SU-DHL-6 (cell line): ENCODE measurements around the gene KNCN.

ENCODE experiments used
- H2AFZ ChIP-seq: fragments of 200-600 bp; sonication (generic); 2 replicates; pipeline ENCODE4 v1.6.1; 2014; ENCODE audit warnings: low read depth, mild to moderate bottlenecking, moderate library complexity, mixed read lengths, antibody characterized with exemption, low read length; ENCODE audit not compliant: severe bottlenecking
- H3F3A ChIP-seq: fragments of 200-600 bp; shearing (Covaris generic); 2 replicates; pipeline ENCODE4 v1.6.0; 2016; ENCODE audit warnings: antibody characterized with exemption, mild to moderate bottlenecking; ENCODE audit not compliant: insufficient read depth
- H3K27ac ChIP-seq: fragments of 200-600 bp; sonication (generic); 2 replicates; pipeline ENCODE4 v1.5.1; 2016; ENCODE audit warnings: low read depth, mild to moderate bottlenecking, low read length, moderate library complexity, mixed read lengths
- H3K27me3 ChIP-seq: fragments of 200-600 bp; sonication (generic), shearing (Covaris generic); 2 replicates; pipeline ENCODE4 v1.6.0; 2014; ENCODE audit warnings: mild to moderate bottlenecking, low read length
- H3K36me3 ChIP-seq: fragments of 200-600 bp; sonication (generic); 2 replicates; pipeline ENCODE4 v1.6.1; 2014; ENCODE audit warnings: mild to moderate bottlenecking, low read length, mixed read lengths
- H3K4me2 ChIP-seq: fragments of 300-600, 200-600 bp; shearing (Covaris generic), sonication (generic); 2 replicates; pipeline ENCODE4 v1.6.0; 2014; ENCODE audit warnings: low read length, low read depth, mild to moderate bottlenecking; ENCODE audit not compliant: poor library complexity, severe bottlenecking
- H3K4me3 ChIP-seq: fragments of 200-600 bp; sonication (generic); 2 replicates; pipeline ENCODE4 v1.5.1; 2014; ENCODE audit warnings: antibody characterized with exemption, low read length, mild to moderate bottlenecking, mixed read lengths; ENCODE audit not compliant: insufficient read depth, poor library complexity, severe bottlenecking
- H3K79me2 ChIP-seq: fragments of 200-600 bp; sonication (generic); 2 replicates; pipeline ENCODE4 v1.6.1; 2014; ENCODE audit warnings: mild to moderate bottlenecking, low read length, moderate library complexity; ENCODE audit not compliant: insufficient read depth
- H3K9ac ChIP-seq: fragments of 200-600 bp; sonication (generic); 2 replicates; pipeline ENCODE4 v1.7.0; 2014; ENCODE audit warnings: mild to moderate bottlenecking, low read length
- H3K9me2 ChIP-seq: fragments of 200-600 bp; sonication (generic); replicated peaks from 2 replicates; pipeline ENCODE4 v1.6.1; 2014; ENCODE audit warnings: low read length; ENCODE audit not compliant: insufficient read depth
- H3K9me3 ChIP-seq: fragments of 200-600 bp; sonication (generic); 2 replicates; pipeline ENCODE4 v1.6.1; 2014; ENCODE audit warnings: low read length, mixed read lengths; ENCODE audit not compliant: insufficient read depth
- H4K20me1 ChIP-seq: fragments of 200-600 bp; sonication (generic); 2 replicates; pipeline ENCODE4 v1.6.1; 2014; ENCODE audit warnings: low read depth, mild to moderate bottlenecking, antibody characterized with exemption, low read length, moderate library complexity, mixed read lengths
- CTCF ChIP-seq: fragments of 200-600 bp; sonication (generic); IDR thresholded peaks from one replicate; pipeline ENCODE4 v1.5.1; 2017; ENCODE audit warnings: antibody characterized with exemption, mild to moderate bottlenecking, low read length, moderate library complexity; ENCODE audit not compliant: insufficient read depth, poor library complexity, severe bottlenecking
- EZH2phosphoT487 ChIP-seq: fragments of 200-600 bp; sonication (generic), shearing (Covaris generic); conservative IDR thresholded peaks from 2 replicates; pipeline ENCODE4 v1.6.1; 2018; ENCODE audit warnings: mild to moderate bottlenecking, antibody characterized with exemption, low read length, moderate library complexity, mixed read lengths

Gene KNCN

GRCh38 chr1:46575778-46576177 is 24.3 kb upstream of the KNCN start:
- H3K27me3 ChIP-seq = no peaks in the 10 kb centered on the region
- H3K79me2 ChIP-seq = no peaks in the 10 kb centered on the region
- no peaks in the 10 kb centered on the region for H3K36me3 ChIP-seq
- no peak for TF ChIP-seq EZH2phosphoT487
- H3K4me3 ChIP-seq = no peak overlapping the region
- H2AFZ ChIP-seq = no peak overlapping the region
- no peaks in the 10 kb centered on the region for H4K20me1 ChIP-seq
- H3K9me2 ChIP-seq = no peaks in the 10 kb centered on the region
- no peak overlapping the region for H3K4me2 ChIP-seq
- H3K9me3 ChIP-seq = no peaks in the 10 kb centered on the region
- no peaks in the 10 kb centered on the region for H3F3A ChIP-seq
- H3K9ac ChIP-seq = no peak overlapping the region
- no peak overlapping the region for H3K27ac ChIP-seq

- H4K20me1 ChIP-seq = no peaks in the 10 kb centered on the region
- no peak overlapping the region for H2AFZ ChIP-seq
- no peaks in the 10 kb centered on the region for H3K9me3 ChIP-seq
- no peak for TF ChIP-seq EZH2phosphoT487
- TF ChIP-seq CTCF = no peak
- H3K36me3 ChIP-seq = no peaks in the 10 kb centered on the region
- H3K27me3 ChIP-seq = no peaks in the 10 kb centered on the region
- H3K4me3 ChIP-seq = no peak overlapping the region
- H3K9me2 ChIP-seq = no peaks in the 10 kb centered on the region
- H3K4me2 ChIP-seq = no peak overlapping the region
- H3K27ac ChIP-seq = no peak overlapping the region
- no peaks in the 10 kb centered on the region for H3K79me2 ChIP-seq
- no peak overlapping the region for H3K9ac ChIP-seq
- no peaks in the 10 kb centered on the region for H3F3A ChIP-seq
These were observed 23.9 kb upstream of the KNCN start for GRCh38 chr1:46575300-46575699.

- H3K27me3 ChIP-seq = no peaks in the 10 kb centered on the region
These were observed 20.3 kb upstream of the KNCN start for GRCh38 chr1:46571691-46572225.

More at GRCh38 chr1:46571691-46572225, 20.3 kb upstream of the KNCN start:
- Histone ChIP-seq H3K36me3 (no peaks in the 10 kb centered on the region), H3K9ac (no peak overlapping the region), H4K20me1 (no peaks in the 10 kb centered on the region), H3F3A (no peaks in the 10 kb centered on the region), H3K4me2 (no peak overlapping the region), H3K9me3 (no peaks in the 10 kb centered on the region), H3K79me2 (no peaks in the 10 kb centered on the region), H3K4me3 (no peak overlapping the region), H3K27ac (no peak overlapping the region), H3K9me2 (no peaks in the 10 kb centered on the region), H2AFZ (no peak overlapping the region)
- TF ChIP-seq EZH2phosphoT487 (no peak), CTCF (no peak)
